Suppressor macrophage treated with lipopolysaccharide for 4 hours (primary cell): ENCODE measurements around the gene SLC7A6OS.

Experiments
- DNase-seq: peaks from one replicate; pipeline ENCODE4 v3.0.0-alpha.2; 2020

The SLC7A6OS gene

GRCh38 chr16:68343137-68343536 lies 32.4 kb upstream of the SLC7A6OS start:
- no peak for DNase-seq

GRCh38 chr16:68342620-68343019 lies 31.9 kb upstream of the SLC7A6OS start:
- no peak for DNase-seq

GRCh38 chr16:68339214-68339613 lies 28.5 kb upstream of the SLC7A6OS start:
- DNase-seq, result no peak

GRCh38 chr16:68338326-68339119 lies 27.8 kb upstream of the SLC7A6OS start:
- no peak for DNase-seq

- DNase-seq, result no peak
These were observed 24.4 kb upstream of the SLC7A6OS start for GRCh38 chr16:68335175-68335574.

GRCh38 chr16:68332411-68333121 lies 21.8 kb upstream of the SLC7A6OS start:
- peak; percentile 71 for DNase-seq

GRCh38 chr16:68331879-68332410 lies 21.2 kb upstream of the SLC7A6OS start:
- peak; percentile 10 for DNase-seq

GRCh38 chr16:68328860-68329390 lies 18.2 kb upstream of the SLC7A6OS start:
- no peak for DNase-seq

GRCh38 chr16:68328151-68328859 lies 17.6 kb upstream of the SLC7A6OS start:
- DNase-seq, result peak; percentile 88

GRCh38 chr16:68324780-68325357 lies 14.1 kb upstream of the SLC7A6OS start:
- DNase-seq, result no peak

GRCh38 chr16:68324336-68324735 lies 13.6 kb upstream of the SLC7A6OS start:
- DNase-seq, result no peak

- DNase-seq, result peak; percentile 16
These were observed 8.6 kb upstream of the SLC7A6OS start for GRCh38 chr16:68319185-68319908.

- no peak for DNase-seq
These were observed 2.4 kb upstream of the SLC7A6OS start for GRCh38 chr16:68313116-68313515.

- peak; percentile 49 for DNase-seq
These were observed 341 bp downstream of the SLC7A6OS start for GRCh38 chr16:68310437-68310773.

- DNase-seq, result peak; percentile 9
These were observed 947 bp downstream of the SLC7A6OS start for GRCh38 chr16:68309799-68310198.

- no peak for DNase-seq
These were observed 4.1 kb downstream of the SLC7A6OS start for GRCh38 chr16:68306633-68307032.

- no peak for DNase-seq
These were observed 9.8 kb downstream of the SLC7A6OS start for GRCh38 chr16:68300734-68301459.

GRCh38 chr16:68299571-68300453 lies 10.9 kb downstream of the SLC7A6OS start:
- DNase-seq, result no peak

- no peak for DNase-seq
These were observed 11.7 kb downstream of the SLC7A6OS start for GRCh38 chr16:68298907-68299561.

- no peak for DNase-seq
These were observed 12.4 kb downstream of the SLC7A6OS start for GRCh38 chr16:68298312-68298711.
